NCI-H460 (cell line): ENCODE data around the gene PREB. TPM values are rescaled to one million over a fixed set of nuclear protein-coding genes. Genes with fewer than 3 reads are reported as not detected.

Experiments
- DNase-seq: peaks from one replicate; pipeline ENCODE4 v3.0.0-alpha.2; 2016; ENCODE audit warnings: low read depth; ENCODE audit errors: extremely low read depth
- total RNA-seq: library from RNA; depleted of rRNA; stranded (reverse); fragments of >200 nt; shearing (Covaris generic); gene quantifications from 2 replicates; pipeline ENCODE4 v1.2.3, GENCODE V29; 2014

The PREB gene
- total RNA-seq, 1 experiment from 2014 or later = 52.5 TPM

- DNase-seq = no peak
These were observed 18.5 kb upstream of the PREB start for GRCh38 chr2:27152796-27153464.

DNA sequence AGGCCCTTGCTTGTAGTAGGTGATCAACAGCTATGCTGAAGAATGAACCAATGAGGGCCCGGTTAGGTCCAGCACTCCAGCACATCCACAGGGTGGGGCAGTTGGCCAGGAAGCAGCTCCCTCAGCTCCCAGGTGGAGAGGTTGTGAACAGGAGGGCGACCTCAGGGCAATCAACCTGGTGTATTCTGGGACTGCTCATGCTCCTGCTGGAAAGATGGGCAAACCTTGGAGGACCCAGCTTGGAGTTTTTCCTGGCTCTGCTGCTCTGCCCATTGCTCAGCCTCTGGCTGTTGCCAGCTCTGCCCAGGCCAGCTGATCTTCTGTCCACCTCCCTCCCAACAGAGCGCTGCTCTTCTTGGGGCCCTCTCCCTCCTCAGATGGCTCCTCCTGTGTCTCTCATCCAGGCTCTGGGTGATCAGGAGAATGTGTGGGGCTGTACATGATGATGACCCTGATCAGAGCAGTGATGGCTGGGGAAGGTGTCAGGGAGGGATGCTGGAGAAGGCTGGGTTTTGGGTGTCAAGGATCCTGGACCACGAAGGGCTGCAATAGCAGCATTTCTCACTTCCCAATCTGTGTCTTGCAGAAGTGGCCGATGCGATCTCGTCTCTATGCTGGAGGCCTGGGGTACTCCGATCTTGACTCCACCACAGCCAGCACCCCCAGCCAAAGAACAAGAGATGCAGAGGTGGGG, 17.8 kb upstream of the PREB start:
- DNase-seq = no peak

DNA sequence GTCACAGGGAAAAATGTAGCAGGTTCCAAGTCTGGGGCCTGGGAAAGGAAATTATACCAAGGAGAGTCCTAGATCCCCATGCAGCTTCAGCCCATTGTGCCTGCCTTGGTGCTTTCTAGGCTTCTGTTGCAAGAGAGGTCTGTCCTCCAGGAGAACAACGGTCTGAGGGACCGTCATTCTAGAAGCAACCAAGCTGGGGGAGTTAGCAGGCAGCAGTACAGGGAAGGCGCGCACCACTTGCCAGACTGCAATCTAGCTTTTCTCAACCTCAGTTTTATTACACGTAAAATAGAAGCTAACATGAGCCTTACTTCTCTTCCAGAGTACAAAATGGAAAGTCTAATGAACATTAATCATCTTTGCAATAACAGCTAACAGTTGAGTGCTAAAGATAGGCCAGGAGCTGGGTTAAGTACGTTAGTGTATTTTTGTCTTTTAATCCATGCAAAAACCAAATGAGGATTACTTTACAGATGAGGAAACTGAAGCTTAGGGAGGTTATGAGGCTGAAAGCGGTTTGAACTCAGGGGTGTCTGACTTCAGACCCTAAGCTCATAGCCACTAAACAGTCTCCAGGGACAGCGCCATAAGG, 16.3 kb upstream of the PREB start:
- no peak for DNase-seq

DNA sequence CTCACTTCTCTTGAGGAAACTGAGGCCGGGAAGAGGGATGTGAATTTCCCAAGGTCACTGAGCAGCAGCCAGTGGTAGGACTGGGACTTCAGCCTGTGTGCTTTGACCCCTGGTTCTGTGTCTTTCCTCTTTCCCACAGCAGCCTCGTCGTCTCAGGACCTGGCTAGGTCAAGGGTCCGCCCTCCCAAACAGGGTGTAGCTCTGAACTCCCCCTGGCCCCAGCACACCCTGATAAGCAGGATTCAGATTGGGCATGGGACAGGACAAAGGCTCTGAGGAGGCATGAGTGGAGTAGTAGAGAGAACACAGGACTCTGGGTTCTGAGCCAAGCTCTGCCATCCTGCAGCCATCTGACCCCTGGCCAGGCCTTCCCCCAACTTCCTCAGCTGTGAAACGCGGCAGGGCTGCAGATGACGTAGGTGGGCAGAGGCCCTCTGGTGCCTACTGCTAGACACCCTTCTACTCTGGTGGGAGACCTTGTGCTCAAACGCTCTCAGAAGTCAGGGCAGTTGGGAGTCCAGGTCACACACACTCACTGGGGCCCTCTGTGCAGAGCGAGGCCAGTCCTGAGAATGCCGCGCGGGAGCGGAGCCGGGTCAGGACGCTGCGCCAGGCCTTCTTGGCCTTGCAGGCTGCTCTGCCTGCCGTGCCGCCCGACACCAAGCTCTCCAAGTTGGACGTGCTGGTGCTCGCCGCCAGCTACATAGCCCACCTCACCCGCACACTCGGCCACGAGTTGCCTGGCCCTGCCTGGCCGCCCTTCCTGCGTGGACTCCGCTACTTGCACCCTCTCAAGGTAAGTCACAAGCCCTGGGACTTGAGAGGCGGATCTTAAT, 15.4 kb upstream of the PREB start:
- DNase-seq = no peak

DNA sequence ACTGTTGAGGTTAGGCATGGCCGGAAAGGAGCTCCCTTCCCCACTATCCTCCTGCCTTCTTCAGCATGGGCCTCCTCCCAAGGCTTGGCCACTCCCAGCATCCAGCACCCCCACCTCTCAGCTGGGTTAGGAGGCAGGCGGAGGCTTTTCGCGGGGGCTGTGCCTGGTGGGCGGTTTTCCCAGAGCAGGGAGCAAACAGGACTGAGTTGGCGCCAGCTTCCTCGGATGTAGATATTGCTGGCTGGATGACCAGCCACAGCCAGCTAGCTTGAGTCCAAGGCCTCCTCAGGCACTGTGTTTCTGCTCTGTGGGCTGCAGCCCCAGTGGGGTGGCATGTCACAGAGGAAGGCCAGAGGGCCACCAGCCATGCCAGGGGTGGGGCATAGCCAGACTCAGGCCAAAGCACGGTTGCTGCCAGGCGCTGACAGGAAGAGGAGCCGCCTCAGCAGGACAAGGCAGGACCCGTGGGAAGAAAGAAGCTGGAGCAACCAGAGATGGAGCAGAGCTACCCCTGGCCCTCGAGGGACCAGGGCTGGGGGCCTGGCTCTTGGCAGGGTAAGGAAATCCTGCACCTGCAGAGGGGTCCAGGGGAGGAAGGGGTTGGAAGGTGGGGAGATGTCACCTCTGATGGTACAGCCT, 14.5 kb upstream of the PREB start, which contains the start of gene TCF23:
TCF23 (plus strand) TSS at position 204 of the 639 bp plus-strand sequence; CDS start at position 334, 130 bp downstream.
- DNase-seq = no peak

DNA sequence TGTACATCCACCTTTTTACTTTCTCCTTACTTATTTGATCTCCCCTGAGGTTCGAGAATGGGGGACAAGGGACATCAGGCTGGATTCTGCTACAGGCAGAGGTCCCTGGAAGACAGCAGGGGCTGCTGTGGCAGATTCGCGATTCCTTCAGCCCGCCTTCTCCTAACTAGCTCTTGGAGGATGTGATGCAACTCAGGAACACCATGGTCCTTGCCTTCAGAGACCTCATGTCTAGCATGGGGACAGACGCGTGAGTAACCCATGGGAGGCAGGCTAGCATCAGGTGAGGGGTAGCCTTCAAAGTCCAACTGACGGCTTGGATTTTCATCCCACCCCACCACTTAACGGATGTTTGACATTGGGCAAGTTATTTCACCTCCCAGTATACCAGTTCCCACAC, 13.5 kb upstream of the PREB start:
- DNase-seq = no peak

GRCh38 chr2:27145682-27146081, 11.2 kb upstream of the PREB start:
- DNase-seq = no peak

- DNase-seq = no peak
These were observed 8.8 kb upstream of the PREB start for GRCh38 chr2:27143285-27143684.

- no peak for DNase-seq
These were observed 4.9 kb upstream of the PREB start, which contains the start of gene PRR30 for GRCh38 chr2:27139310-27139709. Gene PRR30, minus strand, starts transcription at chr2:27139410. Its CDS starts 1,081 bp downstream, at chr2:27138329.

DNA sequence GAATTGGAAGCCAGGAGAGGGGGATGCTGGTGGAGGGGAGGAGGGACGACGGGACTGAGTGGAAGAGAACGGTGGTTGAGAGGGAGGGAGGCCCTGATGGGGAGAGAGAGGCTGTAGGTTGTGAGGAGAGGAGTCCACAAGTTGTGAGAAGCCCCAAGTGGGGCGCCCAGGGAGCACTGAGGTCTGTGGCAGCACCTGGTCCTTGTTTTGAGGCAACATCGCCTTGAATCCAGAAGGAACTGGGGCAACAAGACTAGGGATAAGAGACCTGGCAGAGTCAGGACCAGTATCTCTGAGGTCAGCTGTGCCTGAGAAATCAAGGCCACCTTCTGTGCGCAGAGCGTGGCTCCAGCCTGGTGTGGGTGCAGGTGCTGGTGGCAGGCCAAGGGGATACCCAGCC, 3.7 kb upstream of the PREB start:
- no peak for DNase-seq

DNA sequence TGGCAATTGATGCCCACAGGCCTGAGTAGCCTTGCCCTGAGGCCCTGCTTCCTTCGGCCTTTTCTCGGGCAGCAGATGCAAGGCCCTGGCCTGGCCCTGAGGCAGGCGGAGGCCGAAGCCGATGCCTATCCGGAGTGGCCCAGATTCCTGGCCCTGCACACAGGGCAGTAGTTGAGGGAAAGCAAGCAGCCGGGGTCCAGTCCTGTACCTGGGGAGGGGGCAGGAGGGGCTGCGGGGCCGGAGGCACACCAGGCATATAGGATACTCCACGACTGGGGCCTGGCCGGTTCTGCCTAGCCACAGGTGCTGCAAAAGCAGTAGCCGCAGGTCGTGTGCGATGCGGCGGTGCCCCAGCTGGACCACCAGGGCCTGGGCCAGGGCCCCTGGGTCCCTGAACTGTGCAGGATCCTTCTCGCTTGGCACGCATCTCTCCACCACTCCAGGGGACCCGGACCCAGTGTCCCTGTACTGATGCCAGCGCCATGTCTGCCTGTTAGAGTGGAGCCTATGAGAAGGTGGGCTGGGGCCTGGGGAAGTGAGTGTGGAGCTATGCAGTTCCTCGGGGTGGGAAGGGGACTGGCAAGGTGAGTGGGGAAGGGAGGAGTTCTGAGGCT, 3.0 kb upstream of the PREB start:
- no peak for DNase-seq

DNA sequence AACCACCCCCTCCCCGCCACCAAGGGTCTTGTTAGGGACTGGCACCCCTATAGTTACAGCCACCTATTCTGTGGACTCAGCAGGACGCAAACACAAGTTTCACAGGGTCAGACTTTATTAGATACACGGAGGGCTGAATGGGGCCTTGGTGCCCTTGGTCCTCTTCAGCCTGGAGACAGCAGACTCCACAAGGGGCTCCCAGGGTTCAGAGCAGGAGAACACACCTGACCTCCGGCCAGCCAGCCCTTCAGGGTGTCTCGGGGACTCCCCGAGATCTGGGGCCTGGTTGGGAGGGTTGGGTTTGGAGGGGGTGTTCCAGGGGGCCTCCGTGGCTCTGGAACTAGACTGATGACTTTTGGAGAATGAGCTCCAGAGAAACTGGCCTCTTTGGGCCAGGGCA, 2.3 kb upstream of the PREB start:
- DNase-seq = no peak

- no peak for DNase-seq
These were observed 1.1 kb upstream of the PREB start for GRCh38 chr2:27135478-27135955.

GRCh38 chr2:27134781-27135477, 493 bp upstream of the PREB start:
- DNase-seq = no peak

- DNase-seq = no peak
These were observed 1.1 kb downstream of the PREB start for GRCh38 chr2:27133195-27133875.

DNA sequence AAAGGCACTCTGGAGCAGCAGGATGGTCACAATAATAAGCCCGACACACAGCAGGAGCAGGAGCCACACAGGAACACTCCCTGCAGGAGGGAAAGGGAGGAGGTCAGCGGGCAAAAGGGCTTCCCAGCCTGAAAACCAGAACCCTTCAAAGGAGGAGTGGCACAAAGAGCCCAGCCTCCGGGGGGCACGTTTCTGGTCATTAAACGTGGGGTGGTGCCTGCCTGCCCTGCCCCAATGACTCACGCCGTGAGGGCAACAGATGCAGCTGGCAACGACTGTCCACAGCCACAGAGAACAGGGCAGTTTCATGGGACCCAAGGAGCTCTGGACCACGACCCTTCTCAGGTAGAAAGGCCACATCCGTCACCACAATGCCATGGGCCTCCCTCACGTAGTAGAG, 3.0 kb downstream of the PREB start:
- DNase-seq = no peak

GRCh38 chr2:27130396-27130795, 4.0 kb downstream of the PREB start:
- DNase-seq = no peak

DNA sequence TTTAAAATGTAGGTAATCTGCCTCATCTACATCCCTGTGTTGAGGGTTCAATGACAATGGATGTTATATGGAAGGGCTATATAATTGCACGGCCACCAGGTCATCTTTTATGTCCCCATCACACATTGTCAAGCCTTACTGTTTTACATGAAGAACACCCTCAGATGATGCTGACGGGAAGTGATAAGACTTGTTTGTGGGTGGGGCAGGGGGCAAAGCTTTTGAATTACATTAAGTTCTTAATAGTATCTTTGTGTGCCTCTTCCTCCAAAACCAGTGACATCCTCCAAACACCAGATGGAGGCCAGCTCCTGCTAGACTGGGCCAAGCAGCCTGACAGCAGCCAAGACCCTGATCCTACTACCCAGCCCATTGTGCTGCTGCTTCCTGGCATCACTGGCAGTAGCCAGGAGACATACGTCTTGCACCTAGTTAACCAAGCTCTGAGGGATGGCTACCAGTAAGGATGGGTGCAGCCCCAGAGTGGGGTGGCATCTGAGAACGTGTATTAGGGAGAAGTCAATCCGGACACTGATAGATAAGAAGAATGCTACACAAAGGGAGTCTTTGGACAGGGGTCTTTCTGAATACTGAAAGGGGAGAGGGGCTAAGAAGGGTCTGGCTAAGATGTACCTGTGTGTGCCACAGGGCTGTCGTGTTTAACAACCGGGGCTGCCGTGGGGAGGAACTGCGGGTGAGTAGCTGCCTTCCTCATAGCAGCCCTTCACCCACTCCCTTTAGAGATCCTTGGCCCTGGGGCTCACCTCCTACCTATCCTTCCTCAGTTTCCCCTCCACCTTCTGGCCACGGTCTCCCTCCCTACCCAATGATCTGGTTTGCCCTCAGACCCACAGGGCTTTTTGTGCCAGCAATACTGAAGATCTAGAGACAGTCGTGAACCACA, 5.5 kb downstream of the PREB start:
- DNase-seq = no peak
